CD4-positive, alpha-beta T cell treated with Interleukin-4 for 4 hours (primary cell): ENCODE results near the gene IRF6.

Experiments
- DNase-seq: peaks from one replicate; pipeline ENCODE4 v3.0.0-alpha.2; 2020

Gene IRF6

GRCh38 chr1:209755926-209756614, 49.9 kb downstream of the IRF6 start, which contains the start of gene TRAF3IP3:
Gene TRAF3IP3 (plus strand): TSS chr1:209756053. CDS start chr1:209760040, 3,987 bp downstream.
- DNase-seq: peak; percentile 88

- DNase-seq: no peak
These were observed 50.7 kb downstream of the IRF6 start for GRCh38 chr1:209755256-209755655.

- DNase-seq: no peak
These were observed 53.1 kb downstream of the IRF6 start for GRCh38 chr1:209752890-209753289.

- DNase-seq: peak; percentile 46
These were observed 54.2 kb downstream of the IRF6 start for GRCh38 chr1:209751627-209752231.

- DNase-seq: no peak
These were observed 56.1 kb downstream of the IRF6 start for GRCh38 chr1:209749670-209750323.

- no peak for DNase-seq
These were observed 56.7 kb downstream of the IRF6 start for GRCh38 chr1:209749205-209749604.

- DNase-seq: no peak
These were observed 57.3 kb downstream of the IRF6 start for GRCh38 chr1:209748620-209749019.

- DNase-seq: peak; percentile 93
These were observed 58.2 kb downstream of the IRF6 start for GRCh38 chr1:209747580-209748262.

- no peak for DNase-seq
These were observed 59.3 kb downstream of the IRF6 start for GRCh38 chr1:209746451-209747165.

GRCh38 chr1:209743145-209743482, 62.8 kb downstream of the IRF6 start:
- DNase-seq: no peak

- no peak for DNase-seq
These were observed 63.4 kb downstream of the IRF6 start for GRCh38 chr1:209742409-209743144.

- no peak for DNase-seq
These were observed 64.1 kb downstream of the IRF6 start for GRCh38 chr1:209741889-209742288.

GRCh38 chr1:209741193-209741592, 64.7 kb downstream of the IRF6 start:
- DNase-seq: no peak

GRCh38 chr1:209738270-209738669, 67.7 kb downstream of the IRF6 start:
- no peak for DNase-seq

GRCh38 chr1:209737118-209737505, 68.8 kb downstream of the IRF6 start:
- DNase-seq: no peak

- no peak for DNase-seq
These were observed 69.3 kb downstream of the IRF6 start for GRCh38 chr1:209736490-209737117.
